Raji (cell line): ENCODE data around the gene ZFYVE16.

Source experiments
- POLR2A ChIP-seq: IDR thresholded peaks from 2 replicates; pipeline ENCODE4 v1.6.1; 2011; ENCODE audit warnings: low read depth, low read length, control low read depth; ENCODE audit not compliant: insufficient read depth

ZFYVE16 gene

GRCh38 chr5:80468131-80468530 lies 60.3 kb downstream of the ZFYVE16 start:
- no peak for TF ChIP-seq POLR2A

GRCh38 chr5:80474929-80475328 lies 67.1 kb downstream of the ZFYVE16 start:
- TF ChIP-seq POLR2A = no peak

GRCh38 chr5:80479713-80480112 lies 71.8 kb downstream of the ZFYVE16 start:
- no peak for TF ChIP-seq POLR2A

GRCh38 chr5:80480354-80480753 lies 72.5 kb downstream of the ZFYVE16 start:
- TF ChIP-seq POLR2A = no peak

GRCh38 chr5:80481019-80481893 lies 73.4 kb downstream of the ZFYVE16 start:
- TF ChIP-seq POLR2A = no peak

GRCh38 chr5:80482578-80482977 lies 74.7 kb downstream of the ZFYVE16 start:
- TF ChIP-seq POLR2A = no peak

GRCh38 chr5:80483636-80484232 lies 75.9 kb downstream of the ZFYVE16 start:
- TF ChIP-seq POLR2A = no peak

GRCh38 chr5:80487444-80487828 lies 79.6 kb downstream of the ZFYVE16 start:
- no peak for TF ChIP-seq POLR2A

GRCh38 chr5:80487829-80488721 lies 80.2 kb downstream of the ZFYVE16 start, which contains the start of gene FAM151B:
TSS of gene FAM151B (plus strand) at chr5:80488100. CDS start at chr5:80488124, 24 bp downstream.
- no peak for TF ChIP-seq POLR2A

- TF ChIP-seq POLR2A = no peak
Measured at GRCh38 chr5:80491296-80491695, 83.4 kb downstream of the ZFYVE16 start.

- no peak for TF ChIP-seq POLR2A
Measured at GRCh38 chr5:80492741-80493140, 84.9 kb downstream of the ZFYVE16 start.

- no peak for TF ChIP-seq POLR2A
Measured at GRCh38 chr5:80495891-80496290, 88.0 kb downstream of the ZFYVE16 start.

GRCh38 chr5:80502800-80503199 lies 94.9 kb downstream of the ZFYVE16 start:
- TF ChIP-seq POLR2A = no peak

- no peak for TF ChIP-seq POLR2A
Measured at GRCh38 chr5:80503641-80504040, 95.8 kb downstream of the ZFYVE16 start.

- no peak for TF ChIP-seq POLR2A
Measured at GRCh38 chr5:80504833-80505232, 97.0 kb downstream of the ZFYVE16 start.
